GM13977 (cell line): ENCODE data around the gene BUD31.

ENCODE experiments used
- DNase-seq: peaks from one replicate; pipeline ENCODE4 v3.0.0; 2012; ENCODE audit warnings: low spot score
- in situ Hi-C: fragments of 300-500 bp; cut with MboI; formaldehyde crosslinking; loops from one replicate; pipeline ENCODE4 v1.12.0; 2022; ENCODE audit warnings: low sequenced_read_pairs, low pct_unique_long_range_greater_than_20kb, mixed read lengths, inconsistent platforms; ENCODE audit not compliant: unreplicated experiment
- TF ChIP-seq, protein P1 (sequence below): IDR thresholded peaks from 2 replicates; pipeline ENCODE4 v1.5.1; 2012; ENCODE audit warnings: mild to moderate bottlenecking, control low read depth; ENCODE audit not compliant: insufficient read depth; ENCODE audit errors: extremely low read depth, missing control alignments

The BUD31 gene

DNA sequence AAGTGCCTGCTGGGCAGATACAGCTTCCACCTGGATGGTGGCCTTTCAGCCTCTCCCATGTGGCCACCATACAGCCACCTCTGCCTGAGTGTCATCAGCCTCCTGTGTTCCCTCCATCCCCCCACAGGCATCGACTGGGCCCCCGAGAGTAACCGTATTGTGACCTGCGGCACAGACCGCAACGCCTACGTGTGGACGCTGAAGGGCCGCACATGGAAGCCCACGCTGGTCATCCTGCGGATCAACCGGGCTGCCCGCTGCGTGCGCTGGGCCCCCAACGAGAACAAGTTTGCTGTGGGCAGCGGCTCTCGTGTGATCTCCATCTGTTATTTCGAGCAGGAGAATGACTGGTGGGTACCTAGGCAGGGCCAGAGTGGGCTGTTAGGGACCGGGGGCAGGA lies 20.9 kb upstream of the BUD31 start:
- DNase-seq: no peak
- TF ChIP-seq, protein P1, sequence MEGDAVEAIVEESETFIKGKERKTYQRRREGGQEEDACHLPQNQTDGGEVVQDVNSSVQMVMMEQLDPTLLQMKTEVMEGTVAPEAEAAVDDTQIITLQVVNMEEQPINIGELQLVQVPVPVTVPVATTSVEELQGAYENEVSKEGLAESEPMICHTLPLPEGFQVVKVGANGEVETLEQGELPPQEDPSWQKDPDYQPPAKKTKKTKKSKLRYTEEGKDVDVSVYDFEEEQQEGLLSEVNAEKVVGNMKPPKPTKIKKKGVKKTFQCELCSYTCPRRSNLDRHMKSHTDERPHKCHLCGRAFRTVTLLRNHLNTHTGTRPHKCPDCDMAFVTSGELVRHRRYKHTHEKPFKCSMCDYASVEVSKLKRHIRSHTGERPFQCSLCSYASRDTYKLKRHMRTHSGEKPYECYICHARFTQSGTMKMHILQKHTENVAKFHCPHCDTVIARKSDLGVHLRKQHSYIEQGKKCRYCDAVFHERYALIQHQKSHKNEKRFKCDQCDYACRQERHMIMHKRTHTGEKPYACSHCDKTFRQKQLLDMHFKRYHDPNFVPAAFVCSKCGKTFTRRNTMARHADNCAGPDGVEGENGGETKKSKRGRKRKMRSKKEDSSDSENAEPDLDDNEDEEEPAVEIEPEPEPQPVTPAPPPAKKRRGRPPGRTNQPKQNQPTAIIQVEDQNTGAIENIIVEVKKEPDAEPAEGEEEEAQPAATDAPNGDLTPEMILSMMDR: no peak
- in situ Hi-C loops: no loop called here

DNA sequence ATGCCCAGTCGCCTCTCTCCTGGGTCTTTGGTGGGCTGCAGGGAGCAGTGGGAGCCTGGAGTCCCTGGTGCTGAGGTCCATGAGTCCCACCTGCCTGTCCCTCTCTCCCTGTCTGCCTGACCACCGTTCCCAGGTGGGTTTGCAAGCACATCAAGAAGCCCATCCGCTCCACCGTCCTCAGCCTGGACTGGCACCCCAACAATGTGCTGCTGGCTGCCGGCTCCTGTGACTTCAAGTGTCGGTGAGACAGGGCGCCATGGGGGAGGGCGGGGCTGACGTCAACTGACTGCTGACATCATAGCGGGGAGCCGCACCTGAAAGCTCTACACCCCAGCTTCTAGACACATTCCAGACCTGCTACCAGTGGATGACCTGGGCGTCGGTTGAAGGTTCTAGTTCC lies 19.0 kb upstream of the BUD31 start:
- no peak for DNase-seq
- in situ Hi-C loops: no loop called here
- TF ChIP-seq, protein P1: no peak

DNA sequence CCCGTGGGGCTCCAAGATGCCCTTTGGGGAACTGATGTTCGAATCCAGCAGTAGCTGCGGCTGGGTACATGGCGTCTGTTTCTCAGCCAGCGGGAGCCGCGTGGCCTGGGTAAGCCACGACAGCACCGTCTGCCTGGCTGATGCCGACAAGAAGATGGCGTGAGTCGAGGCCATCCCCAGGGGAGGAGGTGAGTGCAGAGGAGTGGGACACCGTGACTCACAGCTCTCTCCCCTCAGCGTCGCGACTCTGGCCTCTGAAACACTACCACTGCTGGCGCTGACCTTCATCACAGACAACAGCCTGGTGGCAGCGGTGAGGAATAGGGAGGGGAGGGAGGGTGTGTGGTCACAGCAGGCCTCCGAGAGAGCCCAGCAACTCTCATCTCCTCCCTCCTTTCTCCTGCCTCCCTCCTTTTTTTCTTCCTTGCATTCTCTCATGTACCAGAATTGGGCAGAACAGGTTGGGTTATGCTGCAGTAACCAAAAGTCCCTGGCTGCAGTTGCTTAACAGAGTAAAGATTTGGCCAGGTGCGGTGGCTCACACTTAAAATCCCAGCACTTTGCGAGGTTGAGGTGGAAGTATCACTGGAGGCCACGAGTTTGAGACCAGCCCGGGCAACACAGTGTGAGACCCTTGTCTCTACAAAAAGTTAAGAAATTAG lies 17.7 kb upstream of the BUD31 start:
- TF ChIP-seq, protein P1: no peak
- no peak for DNase-seq
- in situ Hi-C loops: no loop called here

GRCh38 chr7:99392046-99392445 lies 16.7 kb upstream of the BUD31 start:
- TF ChIP-seq, protein P1: no peak
- in situ Hi-C loops: no loop called here
- DNase-seq: no peak

DNA sequence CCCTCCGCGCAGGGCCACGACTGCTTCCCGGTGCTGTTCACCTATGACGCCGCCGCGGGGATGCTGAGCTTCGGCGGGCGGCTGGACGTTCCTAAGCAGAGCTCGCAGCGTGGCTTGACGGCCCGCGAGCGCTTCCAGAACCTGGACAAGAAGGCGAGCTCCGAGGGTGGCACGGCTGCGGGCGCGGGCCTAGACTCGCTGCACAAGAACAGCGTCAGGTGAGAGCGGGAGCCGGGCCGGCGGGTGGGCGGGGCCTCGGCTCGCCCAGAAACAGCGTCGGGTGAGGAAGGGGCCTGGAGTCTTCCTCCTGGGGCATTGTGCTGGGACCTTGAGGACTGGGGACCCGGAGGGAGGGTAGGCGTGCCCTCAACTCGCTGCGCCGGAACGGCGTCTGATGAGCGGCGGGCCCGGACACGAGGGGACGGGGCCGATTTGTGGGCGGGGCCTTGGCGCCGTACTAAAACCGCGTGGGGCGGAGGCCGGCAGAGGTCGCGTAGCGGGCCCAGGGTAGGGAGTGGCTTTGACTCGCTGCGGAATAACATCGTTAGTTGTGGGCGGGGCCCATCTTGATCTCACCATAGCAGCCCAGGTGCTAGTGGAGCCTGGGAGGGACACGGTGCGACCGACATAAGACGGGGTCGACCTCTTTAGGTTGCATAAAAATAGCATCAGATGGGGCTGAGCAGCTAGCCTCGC lies 16.0 kb upstream of the BUD31 start:
- TF ChIP-seq, protein P1: peak; percentile 4
- in situ Hi-C loops: no loop called here
- peak; percentile 72 for DNase-seq

DNA sequence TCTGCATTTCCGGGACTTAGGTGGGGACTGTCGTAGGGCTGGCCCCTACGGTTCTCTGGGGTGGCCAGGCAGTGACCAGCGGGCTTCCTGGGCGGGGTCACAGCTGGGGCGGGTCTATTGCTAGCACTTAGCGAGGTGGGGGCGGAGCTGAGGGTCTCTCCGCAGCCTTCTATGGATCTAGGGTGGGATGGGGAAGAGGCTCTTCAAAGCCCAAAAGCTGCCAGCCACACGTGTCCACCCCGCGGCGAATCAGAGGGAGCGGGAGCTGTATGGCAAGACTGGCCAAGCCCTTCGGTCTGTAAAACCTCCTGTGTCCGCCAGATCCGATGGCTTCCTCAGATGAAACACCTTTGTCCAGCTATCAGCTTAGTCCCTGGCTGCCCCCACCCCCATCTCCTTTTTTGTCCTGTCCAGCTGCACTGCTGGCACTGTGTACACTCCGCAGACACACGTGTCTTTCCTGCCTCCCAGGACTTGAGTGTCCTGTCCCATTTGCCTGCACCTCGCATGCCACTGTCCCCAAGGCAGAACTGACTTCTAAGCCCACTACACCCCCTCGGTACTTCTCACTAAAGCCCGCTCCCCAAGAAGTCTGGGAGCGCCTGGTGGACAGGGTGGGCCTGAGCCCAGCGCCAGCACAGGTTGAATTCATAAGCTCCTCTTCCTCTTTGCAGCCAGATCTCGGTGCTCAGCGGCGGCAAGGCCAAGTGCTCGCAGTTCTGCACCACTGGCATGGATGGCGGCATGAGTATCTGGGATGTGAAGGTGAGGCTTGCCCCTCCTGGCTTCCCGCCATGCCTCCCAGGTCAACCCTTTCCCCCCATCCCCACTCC lies 15.2 kb upstream of the BUD31 start:
- no peak for DNase-seq
- TF ChIP-seq, protein P1: no peak
- in situ Hi-C loops: no loop called here
